Measurements from ENCODE around the gene GMDS. TPM values are rescaled to one million over a fixed set of nuclear protein-coding genes. Genes with fewer than 3 reads are reported as not detected.

GMDS gene
- total and polyA plus RNA-seq, 2 of the 8 experiments (the other 6 are each of a cell fraction or from before 2014, with no cell fraction given), result 16.8 to 50.0 TPM

DNA sequence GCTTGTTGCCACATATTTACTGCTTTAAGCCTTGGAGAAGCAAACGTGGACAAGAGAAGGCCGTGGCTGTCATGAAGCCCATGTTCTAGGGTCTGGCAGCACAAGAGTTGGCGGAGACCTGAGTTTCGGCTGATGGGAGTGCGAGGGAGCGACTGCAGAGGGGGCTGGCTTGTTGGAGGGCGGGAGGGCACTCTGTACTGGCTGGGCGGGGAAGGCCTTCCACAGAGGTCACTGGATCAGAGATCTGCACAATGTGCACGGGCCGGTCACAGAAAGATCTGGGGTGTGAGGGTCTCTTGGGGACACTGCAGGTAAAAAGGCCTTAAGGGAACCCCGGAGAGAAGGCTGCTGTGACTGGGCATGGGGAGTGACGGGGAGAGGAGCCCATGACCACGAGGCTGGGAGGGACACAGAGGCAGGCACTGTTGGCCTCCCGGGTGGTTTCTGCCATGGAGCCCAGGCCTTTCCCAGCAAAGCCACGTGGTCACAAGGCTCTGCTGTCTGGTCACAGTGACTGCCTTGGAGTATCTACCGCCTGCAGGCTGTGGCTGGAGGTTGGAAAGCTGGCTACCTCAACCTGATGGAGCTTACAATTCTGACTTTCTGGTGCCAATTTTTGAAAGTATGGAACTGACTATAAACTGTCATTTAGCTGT, 611.9 kb downstream of the GMDS start (continued):
- TF ChIP-seq, protein P1, sequence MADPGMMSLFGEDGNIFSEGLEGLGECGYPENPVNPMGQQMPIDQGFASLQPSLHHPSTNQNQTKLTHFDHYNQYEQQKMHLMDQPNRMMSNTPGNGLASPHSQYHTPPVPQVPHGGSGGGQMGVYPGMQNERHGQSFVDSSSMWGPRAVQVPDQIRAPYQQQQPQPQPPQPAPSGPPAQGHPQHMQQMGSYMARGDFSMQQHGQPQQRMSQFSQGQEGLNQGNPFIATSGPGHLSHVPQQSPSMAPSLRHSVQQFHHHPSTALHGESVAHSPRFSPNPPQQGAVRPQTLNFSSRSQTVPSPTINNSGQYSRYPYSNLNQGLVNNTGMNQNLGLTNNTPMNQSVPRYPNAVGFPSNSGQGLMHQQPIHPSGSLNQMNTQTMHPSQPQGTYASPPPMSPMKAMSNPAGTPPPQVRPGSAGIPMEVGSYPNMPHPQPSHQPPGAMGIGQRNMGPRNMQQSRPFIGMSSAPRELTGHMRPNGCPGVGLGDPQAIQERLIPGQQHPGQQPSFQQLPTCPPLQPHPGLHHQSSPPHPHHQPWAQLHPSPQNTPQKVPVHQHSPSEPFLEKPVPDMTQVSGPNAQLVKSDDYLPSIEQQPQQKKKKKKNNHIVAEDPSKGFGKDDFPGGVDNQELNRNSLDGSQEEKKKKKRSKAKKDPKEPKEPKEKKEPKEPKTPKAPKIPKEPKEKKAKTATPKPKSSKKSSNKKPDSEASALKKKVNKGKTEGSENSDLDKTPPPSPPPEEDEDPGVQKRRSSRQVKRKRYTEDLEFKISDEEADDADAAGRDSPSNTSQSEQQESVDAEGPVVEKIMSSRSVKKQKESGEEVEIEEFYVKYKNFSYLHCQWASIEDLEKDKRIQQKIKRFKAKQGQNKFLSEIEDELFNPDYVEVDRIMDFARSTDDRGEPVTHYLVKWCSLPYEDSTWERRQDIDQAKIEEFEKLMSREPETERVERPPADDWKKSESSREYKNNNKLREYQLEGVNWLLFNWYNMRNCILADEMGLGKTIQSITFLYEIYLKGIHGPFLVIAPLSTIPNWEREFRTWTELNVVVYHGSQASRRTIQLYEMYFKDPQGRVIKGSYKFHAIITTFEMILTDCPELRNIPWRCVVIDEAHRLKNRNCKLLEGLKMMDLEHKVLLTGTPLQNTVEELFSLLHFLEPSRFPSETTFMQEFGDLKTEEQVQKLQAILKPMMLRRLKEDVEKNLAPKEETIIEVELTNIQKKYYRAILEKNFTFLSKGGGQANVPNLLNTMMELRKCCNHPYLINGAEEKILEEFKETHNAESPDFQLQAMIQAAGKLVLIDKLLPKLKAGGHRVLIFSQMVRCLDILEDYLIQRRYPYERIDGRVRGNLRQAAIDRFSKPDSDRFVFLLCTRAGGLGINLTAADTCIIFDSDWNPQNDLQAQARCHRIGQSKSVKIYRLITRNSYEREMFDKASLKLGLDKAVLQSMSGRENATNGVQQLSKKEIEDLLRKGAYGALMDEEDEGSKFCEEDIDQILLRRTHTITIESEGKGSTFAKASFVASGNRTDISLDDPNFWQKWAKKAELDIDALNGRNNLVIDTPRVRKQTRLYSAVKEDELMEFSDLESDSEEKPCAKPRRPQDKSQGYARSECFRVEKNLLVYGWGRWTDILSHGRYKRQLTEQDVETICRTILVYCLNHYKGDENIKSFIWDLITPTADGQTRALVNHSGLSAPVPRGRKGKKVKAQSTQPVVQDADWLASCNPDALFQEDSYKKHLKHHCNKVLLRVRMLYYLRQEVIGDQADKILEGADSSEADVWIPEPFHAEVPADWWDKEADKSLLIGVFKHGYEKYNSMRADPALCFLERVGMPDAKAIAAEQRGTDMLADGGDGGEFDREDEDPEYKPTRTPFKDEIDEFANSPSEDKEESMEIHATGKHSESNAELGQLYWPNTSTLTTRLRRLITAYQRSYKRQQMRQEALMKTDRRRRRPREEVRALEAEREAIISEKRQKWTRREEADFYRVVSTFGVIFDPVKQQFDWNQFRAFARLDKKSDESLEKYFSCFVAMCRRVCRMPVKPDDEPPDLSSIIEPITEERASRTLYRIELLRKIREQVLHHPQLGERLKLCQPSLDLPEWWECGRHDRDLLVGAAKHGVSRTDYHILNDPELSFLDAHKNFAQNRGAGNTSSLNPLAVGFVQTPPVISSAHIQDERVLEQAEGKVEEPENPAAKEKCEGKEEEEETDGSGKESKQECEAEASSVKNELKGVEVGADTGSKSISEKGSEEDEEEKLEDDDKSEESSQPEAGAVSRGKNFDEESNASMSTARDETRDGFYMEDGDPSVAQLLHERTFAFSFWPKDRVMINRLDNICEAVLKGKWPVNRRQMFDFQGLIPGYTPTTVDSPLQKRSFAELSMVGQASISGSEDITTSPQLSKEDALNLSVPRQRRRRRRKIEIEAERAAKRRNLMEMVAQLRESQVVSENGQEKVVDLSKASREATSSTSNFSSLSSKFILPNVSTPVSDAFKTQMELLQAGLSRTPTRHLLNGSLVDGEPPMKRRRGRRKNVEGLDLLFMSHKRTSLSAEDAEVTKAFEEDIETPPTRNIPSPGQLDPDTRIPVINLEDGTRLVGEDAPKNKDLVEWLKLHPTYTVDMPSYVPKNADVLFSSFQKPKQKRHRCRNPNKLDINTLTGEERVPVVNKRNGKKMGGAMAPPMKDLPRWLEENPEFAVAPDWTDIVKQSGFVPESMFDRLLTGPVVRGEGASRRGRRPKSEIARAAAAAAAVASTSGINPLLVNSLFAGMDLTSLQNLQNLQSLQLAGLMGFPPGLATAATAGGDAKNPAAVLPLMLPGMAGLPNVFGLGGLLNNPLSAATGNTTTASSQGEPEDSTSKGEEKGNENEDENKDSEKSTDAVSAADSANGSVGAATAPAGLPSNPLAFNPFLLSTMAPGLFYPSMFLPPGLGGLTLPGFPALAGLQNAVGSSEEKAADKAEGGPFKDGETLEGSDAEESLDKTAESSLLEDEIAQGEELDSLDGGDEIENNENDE (IDR thresholded peaks at IDR 0.05; ENCODE audit: insufficient replicate concordance, low read length), result no peak
- TF ChIP-seq BACH1 (IDR thresholded peaks at IDR 0.05; ENCODE audit: low read length) (no peak), NANOG (IDR thresholded peaks at IDR 0.05; ENCODE audit: insufficient read depth, low read depth, low read length, poor library complexity, severe bottlenecking) (no peak), POU5F1 (IDR thresholded peaks at IDR 0.05; ENCODE audit: low read depth, low read length) (no peak), RAD21 (IDR thresholded peaks at IDR 0.05 in 1 of 2, conservative IDR thresholded peaks at IDR 0.05 in 1 of 2; ENCODE audit: low read depth in 2 of 2, low read length in 2 of 2) (no peak), YY1 (IDR thresholded peaks at IDR 0.05; ENCODE audit: low read depth, low read length) (no peak)
